HG02852 (cell line): ENCODE measurements around the gene MORN1.

Source experiments
- ATAC-seq: cut with Tn5 transposase; IDR thresholded peaks from one replicate; pipeline ENCODE4 v1.9.1; 2021; ENCODE audit warnings: mild to moderate bottlenecking, moderate library complexity; ENCODE audit not compliant: unreplicated experiment

Gene MORN1

DNA sequence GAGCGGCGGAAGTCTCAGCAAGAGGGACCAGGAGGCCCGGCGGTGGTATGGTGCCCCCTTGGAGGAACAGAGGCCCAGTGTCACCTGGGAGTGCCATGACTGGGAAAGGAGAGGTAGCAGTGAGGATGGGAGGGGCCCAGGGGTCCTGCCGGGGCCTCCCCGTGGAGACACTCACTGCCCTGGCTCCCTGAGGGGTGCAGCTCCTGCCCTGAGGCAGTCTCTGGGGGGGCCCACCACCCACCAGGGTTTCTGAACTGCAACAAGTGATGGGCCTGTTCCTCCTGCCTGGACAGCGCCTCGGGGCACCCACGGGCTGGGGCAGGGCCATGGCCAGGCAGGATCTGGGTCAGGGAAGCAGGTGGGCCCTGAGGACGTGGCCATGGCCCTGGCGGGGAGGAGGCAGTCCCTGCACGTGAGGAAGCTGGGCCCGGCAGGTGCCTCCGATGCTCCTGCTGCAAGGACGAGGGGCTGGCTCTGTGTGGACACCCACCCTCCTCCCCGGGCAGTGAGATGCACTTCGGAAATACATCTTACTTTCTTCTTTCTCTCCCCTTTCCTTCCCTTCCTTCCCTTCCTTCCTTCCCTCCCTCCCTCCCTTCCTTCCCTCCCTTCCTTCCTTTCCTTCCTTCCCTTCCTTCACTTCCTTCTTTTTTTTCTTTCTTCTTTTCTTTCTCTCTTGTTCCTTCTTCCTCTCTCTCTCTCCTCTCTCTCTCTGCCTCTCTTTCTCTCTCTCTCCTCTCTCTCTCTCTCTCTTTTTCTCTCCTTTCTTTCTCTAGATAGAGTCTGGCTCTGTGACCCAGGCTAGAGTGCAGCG lies 66.6 kb downstream of the MORN1 start:
- ATAC-seq, result no peak

- no peak for ATAC-seq
These were observed 67.8 kb downstream of the MORN1 start for GRCh38 chr1:2323451-2323974.

DNA sequence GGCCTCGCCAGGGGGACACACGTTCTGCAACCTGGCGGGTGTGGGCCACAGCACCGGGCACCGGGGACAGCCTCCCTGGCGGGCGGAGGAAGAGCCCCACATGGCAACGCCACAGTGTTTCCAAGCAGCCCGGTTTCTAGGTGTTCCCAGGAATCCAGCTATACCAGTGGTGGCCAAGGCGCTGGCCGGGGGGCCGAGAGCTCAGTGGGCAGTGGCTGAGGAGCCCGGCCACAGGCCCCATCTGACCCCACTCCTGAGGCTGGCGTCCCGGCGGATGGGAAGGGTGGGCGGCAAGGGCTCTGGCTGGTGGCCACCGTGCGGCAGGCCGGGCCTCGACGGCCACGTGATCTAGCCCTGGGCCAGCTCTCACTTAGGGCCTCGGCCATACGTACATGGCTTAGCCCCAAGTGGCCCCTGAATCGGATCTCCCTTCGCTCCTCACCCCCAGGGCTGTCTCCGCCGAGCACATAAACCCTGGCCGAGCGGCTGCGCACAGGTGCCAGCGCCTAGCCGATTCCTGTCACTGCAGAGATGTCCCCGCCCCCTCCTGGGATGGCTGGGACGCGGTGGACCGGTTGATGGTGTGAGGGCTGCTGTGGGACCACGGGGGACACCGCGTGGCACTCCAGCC lies 68.7 kb downstream of the MORN1 start:
- no peak for ATAC-seq

GRCh38 chr1:2322065-2322571 lies 69.2 kb downstream of the MORN1 start:
- ATAC-seq, result no peak

DNA sequence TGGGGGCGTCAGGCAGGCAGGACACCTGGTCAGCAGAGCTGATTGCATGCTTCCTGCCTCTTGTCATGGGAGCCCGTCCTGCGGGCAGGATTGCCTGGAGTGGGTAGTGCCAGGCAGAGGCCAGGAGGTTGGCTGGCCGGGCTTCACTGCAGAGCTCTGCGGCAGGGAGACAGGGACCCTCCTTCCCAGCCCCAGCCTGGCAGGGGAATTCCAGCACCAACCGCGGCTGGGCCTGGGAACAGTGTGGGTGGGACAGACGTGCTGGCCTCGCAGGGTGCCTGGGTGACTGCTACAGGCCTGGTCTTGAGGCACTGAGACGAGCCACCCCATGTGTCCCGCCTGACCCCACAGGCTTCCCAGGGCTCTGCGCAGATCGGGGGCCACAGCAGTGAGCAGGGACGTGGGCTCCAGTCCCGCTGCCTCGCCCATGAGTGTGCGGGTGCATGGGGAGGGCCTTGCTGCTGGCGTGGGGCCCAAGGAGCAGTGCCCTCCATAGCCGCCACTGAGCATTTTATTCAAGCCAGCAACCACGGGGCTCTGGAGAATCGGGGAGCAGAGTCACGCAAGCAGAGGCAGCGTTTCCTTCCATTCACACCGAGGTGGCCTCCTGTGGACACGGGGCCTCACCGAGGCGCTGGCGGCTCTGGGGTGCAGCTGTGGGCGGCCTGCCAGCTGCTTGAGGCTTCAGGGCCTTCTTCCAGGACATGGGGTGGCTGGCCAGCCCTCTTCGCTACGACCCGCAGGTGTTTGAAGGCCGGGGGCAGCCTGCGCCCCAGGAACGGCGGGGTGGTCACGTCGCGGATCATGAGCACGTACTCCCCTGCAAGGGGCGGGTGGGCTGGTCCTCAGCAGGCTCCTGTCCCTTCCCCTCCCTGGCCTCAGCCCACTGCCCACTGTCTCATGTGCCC lies 70.3 kb downstream of the MORN1 start:
- no peak for ATAC-seq

GRCh38 chr1:2320006-2320405 lies 71.3 kb downstream of the MORN1 start:
- no peak for ATAC-seq

DNA sequence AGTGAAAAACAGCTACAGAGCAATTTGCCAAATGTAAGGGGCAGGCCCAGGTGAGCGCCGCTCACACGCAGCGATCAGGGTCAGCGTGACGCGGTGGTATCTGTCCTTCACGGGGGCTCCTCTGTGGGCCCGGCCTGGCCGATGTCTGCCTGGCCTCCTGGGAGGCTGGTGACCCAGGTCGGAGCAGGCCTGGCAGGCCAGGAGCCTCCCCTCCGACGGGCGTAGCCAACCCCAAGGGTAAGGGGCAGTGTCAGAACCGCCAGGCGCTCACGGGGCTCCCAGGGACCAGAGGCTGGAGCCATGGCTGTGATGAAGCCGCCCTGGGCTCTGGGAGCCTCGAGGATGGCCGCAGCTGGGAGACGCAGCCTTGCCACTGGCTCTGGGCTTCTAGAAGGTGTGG lies 72.1 kb downstream of the MORN1 start:
- ATAC-seq, result no peak

DNA sequence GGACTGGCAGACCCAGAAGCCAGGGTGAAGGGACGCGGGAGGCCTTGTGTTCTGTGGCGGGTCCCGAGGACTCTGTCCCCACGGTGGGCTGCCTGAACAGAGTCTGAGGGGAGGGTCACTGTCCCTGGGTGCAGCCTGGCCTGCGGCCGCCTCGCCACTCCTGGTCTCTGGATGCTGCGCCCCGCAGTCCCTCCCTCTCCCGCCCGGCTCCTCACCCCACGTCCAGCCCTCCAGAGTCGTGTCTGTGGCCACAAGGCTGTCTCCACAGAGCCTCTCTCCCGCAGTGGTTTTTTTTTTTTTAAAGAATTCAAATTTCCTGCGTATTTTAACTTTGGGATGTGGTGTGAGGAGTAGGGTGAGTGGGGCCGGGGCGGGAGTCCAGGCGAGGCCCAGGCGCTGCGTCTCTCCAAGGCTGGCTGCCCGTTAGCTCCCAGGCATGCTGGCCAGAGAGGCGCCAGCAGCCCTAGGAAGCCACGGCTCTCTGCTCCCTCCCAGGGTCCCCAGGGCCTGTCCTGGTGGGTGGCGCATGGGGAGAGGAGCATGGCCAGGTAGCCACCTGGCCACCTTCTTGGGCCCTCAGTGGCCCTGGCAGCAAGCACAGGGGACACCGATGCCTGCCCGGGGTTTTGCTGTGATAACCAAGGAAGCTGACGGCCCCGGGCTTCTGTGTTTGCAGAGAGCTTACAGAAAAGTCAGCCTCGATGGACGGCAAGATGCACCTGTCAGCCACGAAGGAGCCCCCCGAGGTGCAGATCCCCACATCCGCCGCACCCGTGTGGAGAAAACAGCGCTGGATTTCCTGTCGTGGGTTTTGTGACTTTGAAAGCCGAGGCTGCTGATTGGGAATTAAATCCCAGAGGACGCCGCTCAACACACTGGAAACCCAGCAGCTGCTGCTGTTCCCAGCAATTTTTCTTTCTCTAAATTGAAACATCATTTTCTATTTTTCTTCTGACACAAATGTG lies 72.8 kb downstream of the MORN1 start:
- no peak for ATAC-seq

GRCh38 chr1:2317230-2318065 lies 73.9 kb downstream of the MORN1 start:
- no peak for ATAC-seq

DNA sequence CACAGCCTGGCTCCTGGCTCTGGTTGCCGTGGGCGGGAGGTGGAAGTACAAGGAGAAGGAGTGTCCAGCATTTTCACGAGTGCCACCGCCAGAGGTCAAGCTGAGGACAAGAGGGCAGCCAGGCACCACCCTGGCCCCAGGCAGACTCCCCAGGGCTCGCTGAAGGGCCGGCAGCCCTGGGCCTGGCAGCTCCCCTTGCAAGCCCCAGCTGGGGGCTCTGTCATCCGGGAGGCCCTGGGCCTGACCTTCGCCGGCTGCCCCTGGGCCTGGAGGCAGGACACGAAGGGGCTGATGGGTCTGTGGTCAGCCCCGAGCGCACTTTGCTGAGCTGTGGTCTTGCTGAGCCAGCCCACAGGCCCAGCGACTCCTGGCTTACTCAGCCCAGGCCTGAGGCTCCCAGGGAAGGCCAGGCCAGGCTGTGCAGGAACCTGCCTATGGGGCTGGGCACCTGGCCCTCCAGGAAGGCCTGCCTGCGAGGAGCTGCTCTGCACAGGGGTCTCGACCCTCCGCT lies 74.8 kb downstream of the MORN1 start:
- ATAC-seq, result no peak

DNA sequence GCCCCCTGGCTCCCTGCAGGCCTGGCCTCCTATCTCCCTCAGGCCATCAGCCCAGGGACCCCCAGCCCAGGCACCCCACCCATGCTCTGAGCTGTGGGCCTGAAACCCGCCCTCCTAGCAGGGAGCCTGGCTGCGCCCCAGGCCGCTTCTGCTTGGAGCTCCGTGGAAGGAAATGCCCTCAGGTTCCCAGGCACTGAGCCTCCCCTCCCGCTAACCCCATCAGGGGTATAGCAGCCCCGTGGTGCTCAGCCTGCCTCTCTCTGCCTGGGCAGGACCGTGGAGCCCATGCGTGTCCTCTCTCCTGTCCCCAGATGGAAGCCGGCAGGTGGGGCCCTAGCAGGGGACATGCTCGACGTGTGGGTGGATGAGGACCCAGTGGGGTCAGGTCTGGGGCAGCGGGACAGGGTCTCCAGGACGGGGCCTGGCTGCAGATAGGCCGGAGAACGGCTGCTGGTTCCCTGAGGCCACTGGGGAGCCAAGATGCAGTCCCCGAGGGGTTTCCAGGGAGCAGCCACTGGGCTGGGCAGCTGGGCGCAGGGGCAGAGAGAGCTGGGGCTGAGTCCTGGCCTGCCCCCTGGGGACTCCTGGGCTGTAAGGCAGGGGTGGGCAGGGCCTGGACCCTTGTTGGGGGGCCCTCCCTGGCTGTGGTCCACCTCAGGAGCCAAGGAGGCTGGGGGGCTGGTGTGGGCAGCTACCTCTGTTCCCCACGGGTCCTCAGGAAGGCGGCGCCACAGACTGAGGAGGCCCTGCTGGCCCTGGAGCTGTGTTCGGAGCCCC lies 75.5 kb downstream of the MORN1 start:
- ATAC-seq, result no peak

- ATAC-seq, result no peak
These were observed 76.3 kb downstream of the MORN1 start for GRCh38 chr1:2314803-2315673.

- no peak for ATAC-seq
These were observed 77.0 kb downstream of the MORN1 start for GRCh38 chr1:2314273-2314802.

DNA sequence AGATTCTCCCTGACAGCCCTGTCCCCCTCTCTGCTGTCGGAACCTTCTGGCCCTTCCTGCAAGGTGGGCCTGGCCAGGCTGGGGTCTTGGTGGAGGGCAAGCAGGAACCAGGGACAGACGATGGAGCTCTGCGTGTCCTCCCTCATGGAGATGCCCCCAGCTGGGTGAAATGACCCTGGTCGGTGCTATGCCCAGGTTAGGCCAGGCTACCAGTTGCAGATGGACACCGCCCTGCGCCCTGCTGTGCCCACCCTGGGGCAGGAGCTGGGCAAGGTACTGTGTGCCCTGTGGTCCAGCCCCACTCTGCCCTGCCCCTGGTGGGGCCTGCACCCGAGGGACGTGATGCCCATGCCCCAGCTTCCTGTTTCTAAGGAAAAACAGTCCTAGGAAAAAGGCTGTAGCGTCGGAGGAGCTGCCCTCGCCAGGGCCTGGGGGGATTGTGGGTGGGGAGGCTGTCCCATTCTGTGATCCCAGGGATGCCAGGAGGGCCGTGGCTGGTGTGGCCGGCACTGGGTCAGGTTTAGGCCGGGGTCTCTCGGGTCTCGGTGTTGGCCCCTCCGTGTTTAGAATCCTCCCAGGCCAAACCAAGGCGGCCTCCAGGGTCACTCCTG lies 77.6 kb downstream of the MORN1 start:
- no peak for ATAC-seq

GRCh38 chr1:2312515-2313301 lies 78.6 kb downstream of the MORN1 start:
- no peak for ATAC-seq

DNA sequence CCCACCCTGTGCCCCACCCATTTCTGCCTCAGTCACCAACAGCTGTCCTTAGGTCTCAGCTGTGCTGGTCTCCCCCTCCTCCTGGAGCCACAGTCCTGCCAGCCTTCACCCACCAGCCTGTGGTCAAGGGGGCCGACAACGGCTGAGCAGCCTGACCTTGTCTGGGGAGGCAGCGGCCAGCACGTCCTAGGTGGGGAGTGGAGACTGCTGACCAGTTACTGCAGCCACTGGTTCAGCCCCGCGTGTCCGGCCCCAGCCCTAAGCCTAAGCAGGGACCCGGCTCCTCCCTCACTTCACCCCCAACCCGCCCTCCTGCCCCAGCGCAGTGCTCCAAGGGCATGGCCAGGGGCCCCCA lies 79.2 kb downstream of the MORN1 start:
- no peak for ATAC-seq
